GM12873 (cell line): ENCODE measurements around the gene CRHR1.

ENCODE experiments used
- CTCF ChIP-seq: IDR thresholded peaks from 2 replicates; pipeline ENCODE4 v1.5.1; 2012; ENCODE audit warnings: low read depth, mild to moderate bottlenecking, moderate library complexity, low read length, control low read depth; ENCODE audit not compliant: insufficient read depth; ENCODE audit errors: missing control alignments

The CRHR1 gene

GRCh38 chr17:45852535-45853297 lies 68.6 kb downstream of the CRHR1 start:
- TF ChIP-seq CTCF = peak; percentile 78

DNA sequence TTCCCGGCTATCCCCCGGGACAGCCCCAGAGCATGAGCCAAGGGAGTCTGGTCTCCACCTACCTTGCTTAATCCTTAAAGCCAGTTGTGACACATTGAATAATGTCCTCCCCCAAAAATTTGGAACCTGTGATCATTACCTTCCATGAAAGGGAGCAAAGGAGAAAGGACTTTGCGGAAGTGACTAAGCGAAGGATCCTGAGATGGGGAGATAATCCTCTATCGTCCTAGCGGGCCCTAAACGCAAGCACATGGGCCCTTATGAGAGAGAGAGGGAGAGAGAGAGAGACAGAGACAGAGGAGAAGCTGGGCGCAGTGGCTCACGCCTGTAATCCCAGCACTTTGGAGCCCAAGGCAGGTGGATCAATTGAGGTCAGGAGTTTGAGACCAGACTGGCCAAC lies 70.1 kb downstream of the CRHR1 start:
- TF ChIP-seq CTCF = no peak

DNA sequence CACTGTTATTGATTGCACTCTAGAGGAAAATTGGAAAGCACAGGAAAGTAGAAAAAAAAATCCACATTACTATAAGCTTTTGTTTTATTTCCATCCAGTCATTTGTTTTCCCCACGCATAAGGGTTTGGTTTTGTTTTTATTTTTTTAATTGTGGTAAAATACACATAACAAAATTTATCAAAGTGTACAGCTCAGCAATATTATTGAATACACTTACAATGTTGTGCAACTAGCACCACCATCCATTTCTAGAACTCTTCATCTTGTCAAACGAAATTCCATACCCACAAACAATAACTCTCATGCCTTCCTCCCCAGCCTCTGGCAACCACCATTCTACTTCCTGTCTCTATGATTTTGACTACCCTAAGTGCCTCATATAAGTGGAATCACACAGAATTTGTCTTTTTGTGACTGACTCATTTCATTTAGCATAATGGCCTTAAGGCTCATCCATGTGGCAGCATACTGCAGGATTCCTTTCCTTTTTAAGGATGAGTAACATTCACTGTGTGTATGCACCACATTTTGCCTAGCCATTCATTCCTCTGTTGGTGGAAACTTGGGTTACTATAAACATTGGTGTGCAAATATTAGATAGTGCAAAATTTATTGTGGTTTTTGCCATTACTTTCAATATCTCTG lies 71.7 kb downstream of the CRHR1 start:
- no peak for TF ChIP-seq CTCF

DNA sequence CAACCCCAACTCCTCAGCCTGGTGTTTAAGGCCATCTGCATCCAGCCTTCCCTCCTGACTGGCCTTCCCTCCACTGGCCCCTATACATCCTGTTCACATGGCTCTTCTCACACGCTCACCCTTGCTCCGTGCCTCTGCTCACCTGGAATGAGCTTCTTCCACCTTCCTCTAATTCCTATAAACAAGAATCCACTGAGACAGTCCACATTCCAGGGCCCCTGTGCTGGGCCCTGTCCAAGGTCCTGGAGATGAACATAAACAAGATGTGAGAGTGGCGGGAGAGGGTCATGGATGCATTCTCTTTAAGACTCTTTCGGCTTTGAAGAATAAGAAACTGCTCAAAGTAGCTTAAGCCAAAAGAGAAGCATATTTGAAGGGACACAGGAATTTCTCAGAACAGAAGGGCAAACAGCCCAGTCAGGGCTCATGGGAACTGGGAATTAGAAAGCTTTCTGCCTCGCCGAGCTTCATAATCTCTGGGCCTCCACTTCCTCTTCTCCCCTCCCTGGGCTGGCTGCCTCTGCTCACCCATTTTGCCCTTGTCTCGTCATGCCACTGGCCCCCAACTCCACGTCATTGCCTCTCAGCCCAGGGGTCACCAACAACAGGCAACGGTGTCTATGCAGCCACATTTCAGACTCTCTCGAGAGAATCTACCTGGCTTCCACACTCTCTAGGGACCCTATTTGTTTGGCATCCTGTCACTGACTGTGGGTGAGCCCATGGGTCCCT lies 74.0 kb downstream of the CRHR1 start:
- TF ChIP-seq CTCF = no peak

- no peak for TF ChIP-seq CTCF
Measured at GRCh38 chr17:45861165-45861564, 77.0 kb downstream of the CRHR1 start.

DNA sequence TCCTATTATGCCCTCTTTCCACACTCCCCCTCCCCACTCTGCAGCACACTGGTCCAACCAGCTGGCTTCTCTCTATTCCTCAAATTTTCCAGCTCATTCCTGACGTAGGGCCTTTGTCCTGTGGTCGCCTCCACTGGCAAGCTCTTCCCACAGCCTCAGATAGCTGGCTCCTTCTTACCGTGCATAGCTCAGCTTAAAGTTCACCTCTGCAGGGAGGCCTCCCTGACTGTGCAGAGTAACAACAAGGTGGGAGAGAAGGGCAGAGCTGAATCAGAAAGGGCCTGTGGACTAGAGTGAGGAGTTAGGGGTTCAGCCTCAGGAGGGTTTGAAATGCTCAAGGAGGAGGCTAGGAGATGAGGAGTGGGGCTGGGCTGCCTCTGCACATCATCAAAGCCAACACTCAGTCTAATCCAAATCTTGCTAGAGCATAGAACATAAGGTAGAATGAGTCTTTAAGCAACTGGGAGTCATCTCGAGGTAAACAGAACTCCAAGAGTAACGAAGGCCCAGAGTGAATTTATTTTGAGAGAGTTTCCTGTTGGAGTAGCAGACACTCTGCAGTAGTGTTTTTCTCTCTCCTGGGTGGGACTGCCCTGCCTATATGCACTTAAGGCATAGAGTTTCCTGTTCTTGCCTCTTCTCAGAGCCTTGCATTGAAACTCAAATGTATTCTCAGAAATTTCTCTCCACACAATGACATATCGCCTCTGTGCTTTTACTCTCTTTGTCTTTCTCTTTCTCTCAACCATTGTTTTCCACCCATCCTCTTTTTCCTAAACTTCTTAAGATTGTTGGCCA lies 79.9 kb downstream of the CRHR1 start:
- TF ChIP-seq CTCF = no peak
